Suprapubic skin (tissue), 4 donors: Measurements from ENCODE around the gene FAM200B. TPM values are rescaled to one million over a fixed set of nuclear protein-coding genes. Genes with fewer than 3 reads are reported as not detected.
"Not testable (repeated sequence)": the region's sequence is repeated elsewhere in the genome, so short reads cannot be mapped to it uniquely, and the experiment has no call there.

Source experiments
- DNase-seq, 2 donors: peaks; one replicate each; pipeline ENCODE4 v3.0.0-alpha.2; 2019; ENCODE audit warnings: low spot score in 2 of 2
- H3K27ac ChIP-seq: fragments of 200-600 bp; sonication (generic); one replicate; pipeline ENCODE4 v1.5.1; 2019
- H3K27me3 ChIP-seq: fragments of 200-600 bp; sonication (generic); one replicate; pipeline ENCODE4 v1.5.1; 2019
- H3K36me3 ChIP-seq: fragments of 200-600 bp; sonication (generic); one replicate; pipeline ENCODE4 v1.5.1; 2019
- H3K4me1 ChIP-seq: fragments of 200-600 bp; sonication (generic); one replicate; pipeline ENCODE4 v1.5.1; 2019
- H3K4me3 ChIP-seq: fragments of 200-600 bp; sonication (generic); one replicate; pipeline ENCODE4 v1.5.1; 2019; ENCODE audit warnings: mild to moderate bottlenecking
- H3K9me3 ChIP-seq: fragments of 200-600 bp; sonication (generic); one replicate; pipeline ENCODE4 v1.5.1; 2019
- EP300 ChIP-seq: sonication (generic); formaldehyde crosslinking; IDR thresholded peaks from one replicate; pipeline ENCODE4 v1.6.1; 2017; ENCODE audit warnings: antibody characterized with exemption
- POLR2A ChIP-seq, 2 donors: fragments of 450-650 bp; IDR thresholded peaks; one replicate each; pipeline ENCODE4 v1.6.1; 2017; ENCODE audit warnings: antibody characterized with exemption in 2 of 2, mild to moderate bottlenecking in 2 of 2, moderate library complexity in 2 of 2
- POLR2AphosphoS5 ChIP-seq, 3 donors: sonication (generic); formaldehyde crosslinking; IDR thresholded peaks; one replicate each; pipeline ENCODE4 v1.6.1; 2017; ENCODE audit warnings: antibody characterized with exemption in 3 of 3
- WGBS: methylation state at CpG from one replicate; pipeline ENCODE4 v1.1.5; 2018; 5-methylcytosine and 5-hydroxymethylcytosine counted together
- total RNA-seq, 4 donors: library from RNA; depleted of rRNA; stranded (reverse); fragments of >200 nt; gene quantifications; one replicate each; pipeline ENCODE4 v1.1.0, GENCODE V29; 2016
- TF ChIP-seq, protein P1 (sequence below), 2 donors: fragments of 200-600 bp in 1 of 2; fragments of 450-650 bp in 1 of 2; sonication (generic) in 1 of 2; IDR thresholded peaks; one replicate each; pipeline ENCODE4 v1.5.1; 2016 to 2019; ENCODE audit warnings: antibody characterized with exemption in 2 of 2, mild to moderate bottlenecking in 1 of 2, moderate library complexity in 1 of 2

FAM200B gene
- total RNA-seq, 4 donors from 2014 or later = 18.6 to 39.0 (median 27.5) TPM

DNA sequence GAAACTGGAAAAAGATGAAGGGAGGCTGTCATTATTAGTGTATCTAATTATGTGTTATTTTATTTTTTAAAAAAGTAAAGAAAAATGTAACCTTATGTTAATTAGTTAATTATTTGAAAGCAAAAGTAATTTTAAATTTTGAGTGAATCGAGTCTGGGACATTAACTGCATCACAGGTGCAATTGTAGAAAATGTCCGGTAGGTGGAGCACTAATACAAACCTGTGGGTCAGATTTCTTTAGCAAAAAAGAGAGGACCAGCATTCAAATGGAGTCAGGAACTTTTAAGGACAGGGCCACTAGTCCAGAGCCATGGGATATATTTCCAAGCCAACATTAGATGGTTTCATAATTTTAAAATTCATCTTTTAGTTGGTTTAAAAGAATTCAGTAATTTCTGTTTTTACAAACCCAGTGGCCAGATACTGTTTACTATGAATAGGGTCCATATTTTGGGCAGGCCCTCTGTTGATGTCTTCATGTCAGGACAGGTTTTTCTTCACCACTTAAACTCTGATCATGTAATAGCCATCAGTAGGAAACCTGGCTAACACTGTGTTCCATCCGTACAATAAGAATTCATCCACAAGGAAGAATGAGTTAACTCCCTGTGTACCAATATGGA lies 48.4 kb downstream of the FAM200B start:
- Histone ChIP-seq H3K27ac (no peak overlapping the region), H3K4me3 (no peak overlapping the region), H3K4me1 (no peaks in the 10 kb centered on the region), H3K36me3 (no peaks in the 10 kb centered on the region), H3K27me3 (no peaks in the 10 kb centered on the region), H3K9me3 (no peaks in the 10 kb centered on the region)
- no peak for DNase-seq
- TF ChIP-seq POLR2AphosphoS5 (IDR thresholded peaks at IDR 0.05) = no peak
- TF ChIP-seq, protein P1, sequence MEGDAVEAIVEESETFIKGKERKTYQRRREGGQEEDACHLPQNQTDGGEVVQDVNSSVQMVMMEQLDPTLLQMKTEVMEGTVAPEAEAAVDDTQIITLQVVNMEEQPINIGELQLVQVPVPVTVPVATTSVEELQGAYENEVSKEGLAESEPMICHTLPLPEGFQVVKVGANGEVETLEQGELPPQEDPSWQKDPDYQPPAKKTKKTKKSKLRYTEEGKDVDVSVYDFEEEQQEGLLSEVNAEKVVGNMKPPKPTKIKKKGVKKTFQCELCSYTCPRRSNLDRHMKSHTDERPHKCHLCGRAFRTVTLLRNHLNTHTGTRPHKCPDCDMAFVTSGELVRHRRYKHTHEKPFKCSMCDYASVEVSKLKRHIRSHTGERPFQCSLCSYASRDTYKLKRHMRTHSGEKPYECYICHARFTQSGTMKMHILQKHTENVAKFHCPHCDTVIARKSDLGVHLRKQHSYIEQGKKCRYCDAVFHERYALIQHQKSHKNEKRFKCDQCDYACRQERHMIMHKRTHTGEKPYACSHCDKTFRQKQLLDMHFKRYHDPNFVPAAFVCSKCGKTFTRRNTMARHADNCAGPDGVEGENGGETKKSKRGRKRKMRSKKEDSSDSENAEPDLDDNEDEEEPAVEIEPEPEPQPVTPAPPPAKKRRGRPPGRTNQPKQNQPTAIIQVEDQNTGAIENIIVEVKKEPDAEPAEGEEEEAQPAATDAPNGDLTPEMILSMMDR (IDR thresholded peaks at IDR 0.05) = peak; percentile 75 to 77
- no peak for TF ChIP-seq POLR2A (IDR thresholded peaks at IDR 0.05)
- WGBS = 23% methylated on average over 3 of the region's 3 CpGs

DNA sequence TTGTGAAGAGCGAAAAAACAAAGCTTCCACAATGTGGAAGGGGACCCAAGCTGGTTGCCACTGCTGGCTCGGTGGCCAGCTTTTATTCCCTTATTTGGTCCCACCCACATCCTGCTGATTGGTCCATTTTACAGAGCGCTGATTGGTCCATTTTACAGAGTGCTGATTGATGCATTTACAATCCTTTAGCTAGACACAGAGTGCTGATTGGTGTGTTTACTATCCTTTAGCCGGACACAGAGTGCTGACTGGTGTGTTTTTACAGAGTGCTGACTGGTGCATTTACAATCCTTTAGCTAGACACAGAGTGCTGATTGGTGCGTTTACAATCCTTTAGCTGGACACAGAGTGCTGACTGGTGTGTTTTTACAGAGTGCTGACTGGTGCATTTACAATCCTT lies 51.4 kb downstream of the FAM200B start:
- H3K4me3 ChIP-seq, H3K9me3 ChIP-seq, H3K27me3 ChIP-seq, DNase-seq, H3K4me1 ChIP-seq, H3K27ac ChIP-seq, H3K36me3 ChIP-seq: not testable (repeated sequence)
- WGBS = 73% methylated on average over 4 of the region's 5 CpGs

DNA sequence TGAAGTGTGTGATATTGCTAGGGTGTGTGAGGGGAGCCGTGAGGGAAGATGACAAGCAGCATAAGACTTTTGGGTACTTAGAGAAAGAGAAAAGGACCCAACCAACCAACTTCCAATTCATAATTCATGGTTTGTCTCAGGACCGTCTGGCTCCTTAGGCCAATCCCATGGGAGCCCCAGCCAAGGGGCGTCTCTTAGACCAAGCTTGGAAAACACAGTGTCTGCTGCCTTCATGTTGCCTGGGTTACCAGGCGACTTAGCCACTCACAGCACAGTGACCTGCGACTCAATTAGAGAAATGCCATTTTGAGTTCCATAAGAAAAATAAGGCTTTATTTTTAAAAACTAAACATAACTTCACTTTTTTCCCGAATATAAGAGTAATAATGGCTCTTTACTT lies 53.9 kb downstream of the FAM200B start:
- no peaks in the 10 kb centered on the region for H3K36me3 ChIP-seq
- no peak overlapping the region for H3K27ac ChIP-seq
- DNase-seq = no peak
- TF ChIP-seq POLR2AphosphoS5 (IDR thresholded peaks at IDR 0.05) (no peak), EP300 (no peak), POLR2A (IDR thresholded peaks at IDR 0.05) (no peak)
- TF ChIP-seq, protein P1 (IDR thresholded peaks at IDR 0.05) = no peak
- H3K9me3 ChIP-seq = no peaks in the 10 kb centered on the region
- H3K4me1 ChIP-seq = no peaks in the 10 kb centered on the region
- 81% methylated on average over 6 of the region's 6 CpGs for WGBS
- H3K27me3 ChIP-seq = no peaks in the 10 kb centered on the region
- no peak overlapping the region for H3K4me3 ChIP-seq

DNA sequence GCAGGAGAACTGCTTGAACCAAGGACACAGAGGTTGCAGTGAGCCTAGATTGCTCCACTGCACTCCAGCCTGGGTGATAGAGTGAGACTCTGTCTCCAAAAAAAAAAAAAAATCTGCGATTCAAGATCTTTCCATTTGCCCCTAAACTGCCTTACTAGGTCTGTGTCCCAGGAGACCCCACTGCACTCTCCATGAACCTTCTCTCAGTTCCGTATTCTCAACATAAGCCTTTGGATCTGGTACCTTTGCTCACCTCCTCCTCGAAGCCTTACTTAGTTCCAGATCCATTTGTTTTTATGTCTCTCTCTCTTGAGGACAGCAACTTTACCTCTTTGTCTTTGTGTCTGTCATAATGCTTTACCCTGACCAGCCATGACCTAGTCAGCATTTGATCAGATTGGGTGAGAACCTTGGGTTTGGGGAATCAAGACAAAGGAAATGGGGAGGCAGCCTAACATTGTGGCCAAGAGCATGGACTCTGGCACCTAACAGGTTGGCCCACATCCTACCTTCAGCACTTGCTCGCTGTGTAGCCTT lies 55.0 kb downstream of the FAM200B start:
- WGBS = 72% methylated on average over 4 of the region's 4 CpGs
- no peaks in the 10 kb centered on the region for H3K4me1 ChIP-seq
- TF ChIP-seq POLR2A (IDR thresholded peaks at IDR 0.05) = no peak
- TF ChIP-seq, protein P1 (IDR thresholded peaks at IDR 0.05) = no peak
- TF ChIP-seq POLR2AphosphoS5 (IDR thresholded peaks at IDR 0.05) = no peak
- TF ChIP-seq EP300 = no peak
- H3K4me3 ChIP-seq = no peak overlapping the region
- DNase-seq = no peak
- H3K27me3 ChIP-seq = no peaks in the 10 kb centered on the region
- H3K27ac ChIP-seq = no peak overlapping the region
- no peaks in the 10 kb centered on the region for H3K36me3 ChIP-seq
- peaks cover 4% of the 10 kb centered on the region for H3K9me3 ChIP-seq

DNA sequence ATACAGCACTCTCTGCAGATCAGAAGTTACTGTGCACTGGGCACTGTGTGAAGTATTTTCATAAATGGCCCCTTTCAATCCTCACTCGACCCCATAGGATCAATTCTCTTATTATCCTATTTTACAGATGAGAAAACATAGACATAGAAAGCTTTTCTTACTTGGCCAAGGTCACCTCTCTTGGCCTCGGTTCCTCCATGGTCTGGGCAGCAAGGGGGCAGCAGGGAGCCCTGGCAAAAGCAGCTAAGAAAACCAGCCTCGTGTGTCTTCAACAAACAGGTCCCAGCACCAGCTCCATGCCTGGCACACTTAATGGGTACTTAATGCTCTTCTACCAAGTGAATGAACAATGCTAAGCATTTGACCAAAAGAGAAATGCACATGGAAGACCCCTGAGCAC lies 55.6 kb downstream of the FAM200B start:
- H3K4me1 ChIP-seq = no peaks in the 10 kb centered on the region
- H3K9me3 ChIP-seq = peaks cover 5% of the 10 kb centered on the region
- no peak overlapping the region for H3K27ac ChIP-seq
- H3K27me3 ChIP-seq = no peaks in the 10 kb centered on the region
- no peaks in the 10 kb centered on the region for H3K36me3 ChIP-seq
- H3K4me3 ChIP-seq = no peak overlapping the region
- TF ChIP-seq POLR2AphosphoS5 (IDR thresholded peaks at IDR 0.05) (no peak), POLR2A (IDR thresholded peaks at IDR 0.05) (no peak), EP300 (no peak)
- TF ChIP-seq, protein P1 (IDR thresholded peaks at IDR 0.05) = no peak
- WGBS = 67% methylated on average over 3 of the region's 3 CpGs
- DNase-seq = no peak

DNA sequence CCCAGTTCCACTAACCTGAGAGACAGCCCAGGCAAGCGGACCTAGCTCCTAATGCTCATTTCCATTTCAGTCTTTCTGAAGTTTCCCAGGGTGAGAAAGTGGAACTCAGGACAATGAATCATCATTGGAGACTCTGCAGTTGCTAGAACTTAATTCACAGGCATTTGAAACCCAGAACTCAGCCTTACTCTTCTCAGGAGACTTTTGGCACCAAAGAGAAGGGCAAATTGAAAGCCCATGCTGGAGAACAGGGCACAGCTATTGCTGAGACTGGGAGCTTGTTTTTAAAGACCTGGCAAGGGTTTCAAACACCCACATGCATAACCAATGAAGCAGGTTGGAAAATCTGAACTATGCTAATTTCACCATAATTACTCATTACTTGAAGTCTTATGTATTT lies 57.2 kb downstream of the FAM200B start:
- DNase-seq = no peak
- TF ChIP-seq POLR2AphosphoS5 (IDR thresholded peaks at IDR 0.05) (no peak), POLR2A (IDR thresholded peaks at IDR 0.05) (no peak), EP300 (no peak)
- TF ChIP-seq, protein P1 (IDR thresholded peaks at IDR 0.05) = no peak
- Histone ChIP-seq H3K4me1 (no peaks in the 10 kb centered on the region), H3K4me3 (no peak overlapping the region), H3K9me3 (peaks cover 5% of the 10 kb centered on the region), H3K27ac (no peak overlapping the region), H3K36me3 (no peaks in the 10 kb centered on the region), H3K27me3 (no peaks in the 10 kb centered on the region)
- 84% methylated on average over 1 of the region's 1 CpG for WGBS
